Measurements from ENCODE around the gene HYDIN. TPM values are rescaled to one million over a fixed set of nuclear protein-coding genes. Genes with fewer than 3 reads are reported as not detected.

The HYDIN gene
- total RNA-seq = not detected

- H3K27me3 Mint-ChIP-seq (ENCODE audit: low read depth) = peaks cover 34% of the 10 kb centered on the region
- peak within 1 kb of the TSS; percentile 25 for H3K4me3 Mint-ChIP-seq
- CTCF ChIA-PET = no interaction called here
Measured at GRCh38 chr16:71230122-71230845, at the start of gene HYDIN. TSS of gene HYDIN (minus strand) at chr16:71230722. CDS start at chr16:71186895, 43,827 bp downstream.

DNA sequence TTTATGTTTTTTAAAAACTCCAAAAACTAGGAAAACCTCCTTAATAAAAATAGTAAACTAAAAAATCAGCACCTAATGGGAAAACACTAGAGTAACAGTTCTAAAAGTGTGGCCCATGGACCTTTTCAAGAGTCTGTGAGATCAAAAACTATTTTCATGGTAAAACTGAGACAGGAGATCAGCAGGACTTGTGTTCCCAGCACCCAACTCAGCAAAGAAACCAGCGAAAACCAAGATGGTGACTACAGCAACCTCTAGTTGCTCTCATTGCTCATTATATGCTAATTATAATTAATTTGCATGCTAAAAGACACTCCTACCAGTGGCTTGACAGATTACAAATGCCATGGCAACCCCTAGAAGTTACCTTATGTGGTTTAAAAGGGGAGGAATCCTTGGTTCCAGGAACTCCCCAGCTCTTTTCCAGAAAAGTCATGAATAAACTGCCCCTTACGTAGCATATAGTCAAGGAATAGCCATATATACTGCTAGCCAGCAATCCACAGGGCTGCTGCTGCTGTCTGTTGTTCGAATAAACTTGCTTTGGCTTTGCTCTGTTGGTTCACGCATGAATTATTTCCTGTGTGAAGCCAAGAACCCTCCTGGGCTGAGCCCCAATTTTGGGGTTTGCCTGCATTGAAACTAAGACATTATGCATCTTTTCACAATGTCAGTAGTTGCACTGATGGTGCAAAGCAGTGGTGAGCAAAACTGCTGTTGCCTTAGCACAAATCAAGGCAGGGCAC, 46.2 kb upstream of the HYDIN start:
- Mint-ChIP-seq H3K27me3 (ENCODE audit: low read depth) (no peaks in the 10 kb centered on the region), H3K36me3 (ENCODE audit: low read depth) (peaks cover 4% of the 10 kb centered on the region), H3K9me3 (peaks cover 12% of the 10 kb centered on the region), H3K4me1 (ENCODE audit: low read depth) (no peaks in the 10 kb centered on the region), H3K27ac (no peak overlapping the region), H3K4me3 (no peak overlapping the region)
- intact Hi-C loops (cut with micrococcal nuclease) = no loop called here
- CTCF ChIA-PET = interaction anchor here (0.7 kb wide), 1 partner anchor 179 kb away, joined by 3 read pairs; no protein-coding TSS in a partner anchor
- DNase-seq = no peak

More at GRCh38 chr16:71230122-71230845, at the start of gene HYDIN:
- DNase-seq = peak; percentile 35
- Mint-ChIP-seq H3K9me3 (peaks cover 28% of the 10 kb centered on the region), H3K27ac (no peak within 1 kb of the TSS), H3K36me3 (ENCODE audit: low read depth) (peaks cover 3% of the 10 kb centered on the region), H3K4me1 (ENCODE audit: low read depth) (no peaks in the 10 kb centered on the region)
- intact Hi-C loops (cut with micrococcal nuclease) = no loop called here

GRCh38 chr16:71273384-71273783, 42.9 kb upstream of the HYDIN start:
- Mint-ChIP-seq H3K27me3 (ENCODE audit: low read depth) (no peaks in the 10 kb centered on the region), H3K9me3 (peaks cover 12% of the 10 kb centered on the region), H3K4me3 (no peak overlapping the region), H3K27ac (no peak overlapping the region), H3K36me3 (ENCODE audit: low read depth) (peaks cover 1% of the 10 kb centered on the region), H3K4me1 (ENCODE audit: low read depth) (no peaks in the 10 kb centered on the region)
- no peak for DNase-seq
- CTCF ChIA-PET = no interaction called here
- intact Hi-C loops (cut with micrococcal nuclease) = no loop called here

- no peaks in the 10 kb centered on the region for H3K9me3 Mint-ChIP-seq
- no peak for DNase-seq
- no peak overlapping the region for H3K27ac Mint-ChIP-seq
- peaks cover 7% of the 10 kb centered on the region for H3K27me3 Mint-ChIP-seq (ENCODE audit: low read depth)
- no peaks in the 10 kb centered on the region for H3K36me3 Mint-ChIP-seq (ENCODE audit: low read depth)
- CTCF ChIA-PET = no interaction called here
- intact Hi-C loops (cut with micrococcal nuclease) = no loop called here
- H3K4me1 Mint-ChIP-seq (ENCODE audit: low read depth) = no peaks in the 10 kb centered on the region
- no peak overlapping the region for H3K4me3 Mint-ChIP-seq
Measured at GRCh38 chr16:71264299-71264698, 33.8 kb upstream of the HYDIN start.

GRCh38 chr16:71263582-71263981, 33.1 kb upstream of the HYDIN start:
- Mint-ChIP-seq H3K9me3 (no peaks in the 10 kb centered on the region), H3K4me1 (ENCODE audit: low read depth) (no peaks in the 10 kb centered on the region), H3K27ac (no peak overlapping the region), H3K27me3 (ENCODE audit: low read depth) (peaks cover 9% of the 10 kb centered on the region), H3K36me3 (ENCODE audit: low read depth) (no peaks in the 10 kb centered on the region), H3K4me3 (no peak overlapping the region)
- CTCF ChIA-PET = no interaction called here
- intact Hi-C loops (cut with micrococcal nuclease) = no loop called here
- DNase-seq = no peak

- intact Hi-C loops (cut with micrococcal nuclease) = no loop called here
- Mint-ChIP-seq H3K27ac (no peak overlapping the region), H3K9me3 (no peaks in the 10 kb centered on the region), H3K36me3 (ENCODE audit: low read depth) (no peaks in the 10 kb centered on the region), H3K4me1 (ENCODE audit: low read depth) (no peaks in the 10 kb centered on the region), H3K27me3 (ENCODE audit: low read depth) (peaks cover 10% of the 10 kb centered on the region), H3K4me3 (no peak overlapping the region)
- CTCF ChIA-PET = no interaction called here
- DNase-seq = no peak
Measured at GRCh38 chr16:71262391-71262790, 31.9 kb upstream of the HYDIN start.

DNA sequence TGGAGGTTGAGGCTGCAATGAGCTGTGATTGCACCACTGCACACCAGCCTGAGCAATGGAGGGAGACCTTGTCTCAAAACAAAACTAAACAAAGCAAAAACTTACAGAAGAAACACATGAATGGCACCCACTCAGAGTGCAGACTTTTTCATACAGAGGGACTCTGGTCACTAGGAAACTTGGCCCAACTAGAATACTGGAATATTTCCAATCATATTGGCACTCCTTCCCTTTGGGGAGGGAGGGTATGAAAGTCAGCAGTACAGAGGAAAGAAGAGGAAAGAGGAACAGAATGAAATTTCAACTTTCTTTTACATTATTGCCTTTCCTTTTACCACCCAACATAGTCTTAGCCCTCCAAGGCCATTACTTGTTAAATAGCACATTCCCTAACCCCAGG, 30.5 kb upstream of the HYDIN start:
- CTCF ChIA-PET = no interaction called here
- H3K27me3 Mint-ChIP-seq (ENCODE audit: low read depth) = peaks cover 13% of the 10 kb centered on the region

DNA sequence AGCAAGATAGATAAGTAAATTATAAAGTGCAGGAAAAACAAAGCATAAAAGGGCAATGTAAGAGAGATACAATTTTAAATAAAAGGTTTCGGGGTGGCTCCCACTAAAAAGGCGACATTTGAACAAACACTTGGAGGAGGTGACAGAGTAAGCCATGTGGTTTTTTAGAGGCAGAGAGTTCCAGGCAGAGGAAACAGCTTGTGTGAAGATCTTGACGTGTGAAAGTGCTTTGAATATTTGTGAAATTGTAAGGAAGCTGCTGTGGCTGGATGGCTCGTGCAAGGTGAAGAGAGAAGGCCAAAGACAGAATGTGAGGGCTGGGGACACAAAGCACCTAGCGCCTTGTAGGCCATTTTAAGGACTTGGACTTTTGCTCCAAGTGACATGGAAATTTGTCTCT, 28.6 kb upstream of the HYDIN start:
- Mint-ChIP-seq H3K4me3 (no peak overlapping the region), H3K9me3 (no peaks in the 10 kb centered on the region), H3K4me1 (ENCODE audit: low read depth) (no peaks in the 10 kb centered on the region), H3K27ac (no peak overlapping the region), H3K36me3 (ENCODE audit: low read depth) (no peaks in the 10 kb centered on the region), H3K27me3 (ENCODE audit: low read depth) (peaks cover 13% of the 10 kb centered on the region)
- DNase-seq = no peak
- CTCF ChIA-PET = no interaction called here
- intact Hi-C loops (cut with micrococcal nuclease) = no loop called here

More for the DNA sequence above, 30.5 kb upstream of the HYDIN start:
- no peak for DNase-seq
- no peaks in the 10 kb centered on the region for H3K4me1 Mint-ChIP-seq (ENCODE audit: low read depth)
- H3K36me3 Mint-ChIP-seq (ENCODE audit: low read depth) = no peaks in the 10 kb centered on the region
- H3K4me3 Mint-ChIP-seq = no peak overlapping the region
- H3K9me3 Mint-ChIP-seq = no peaks in the 10 kb centered on the region
- intact Hi-C loops (cut with micrococcal nuclease) = no loop called here
- no peak overlapping the region for H3K27ac Mint-ChIP-seq

- no peak for DNase-seq
- CTCF ChIA-PET = no interaction called here
Measured at GRCh38 chr16:71258372-71258771, 27.9 kb upstream of the HYDIN start.

DNA sequence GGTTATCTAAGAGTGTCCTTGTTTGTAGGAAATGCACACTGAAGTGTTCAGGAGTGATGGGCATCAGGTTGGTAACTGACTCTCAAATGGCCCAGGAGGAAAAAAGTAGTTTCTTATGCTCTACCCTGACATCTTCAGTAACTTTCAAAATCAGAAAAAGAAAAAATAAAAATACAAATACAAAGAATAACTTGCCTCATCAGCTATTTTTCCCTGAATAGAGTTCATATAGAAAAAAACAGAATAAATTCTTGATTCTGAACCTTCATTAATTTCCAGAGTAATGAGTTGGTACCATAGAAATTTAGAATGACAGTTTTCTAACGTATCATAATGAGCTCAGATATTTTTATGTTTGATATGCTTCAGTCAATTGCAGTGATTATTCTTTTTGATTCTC, 27.2 kb upstream of the HYDIN start:
- intact Hi-C loops (cut with micrococcal nuclease) = no loop called here
- CTCF ChIA-PET = no interaction called here
- peaks cover 13% of the 10 kb centered on the region for H3K27me3 Mint-ChIP-seq (ENCODE audit: low read depth)
- no peaks in the 10 kb centered on the region for H3K4me1 Mint-ChIP-seq (ENCODE audit: low read depth)
- DNase-seq = no peak
- no peak overlapping the region for H3K27ac Mint-ChIP-seq
- H3K36me3 Mint-ChIP-seq (ENCODE audit: low read depth) = no peaks in the 10 kb centered on the region
- no peaks in the 10 kb centered on the region for H3K9me3 Mint-ChIP-seq
- H3K4me3 Mint-ChIP-seq = no peak overlapping the region

More at GRCh38 chr16:71258372-71258771, 27.9 kb upstream of the HYDIN start:
- H3K36me3 Mint-ChIP-seq (ENCODE audit: low read depth) = no peaks in the 10 kb centered on the region
- H3K4me1 Mint-ChIP-seq (ENCODE audit: low read depth) = no peaks in the 10 kb centered on the region
- H3K27me3 Mint-ChIP-seq (ENCODE audit: low read depth) = peaks cover 13% of the 10 kb centered on the region
- H3K4me3 Mint-ChIP-seq = no peak overlapping the region
- no peaks in the 10 kb centered on the region for H3K9me3 Mint-ChIP-seq
- no peak overlapping the region for H3K27ac Mint-ChIP-seq
- intact Hi-C loops (cut with micrococcal nuclease) = no loop called here

GRCh38 chr16:71255721-71256120, 25.2 kb upstream of the HYDIN start:
- CTCF ChIA-PET = no interaction called here
- H3K27me3 Mint-ChIP-seq (ENCODE audit: low read depth) = peaks cover 13% of the 10 kb centered on the region
- H3K4me1 Mint-ChIP-seq (ENCODE audit: low read depth) = no peaks in the 10 kb centered on the region
- H3K4me3 Mint-ChIP-seq = no peak overlapping the region
- no peaks in the 10 kb centered on the region for H3K36me3 Mint-ChIP-seq (ENCODE audit: low read depth)
- intact Hi-C loops (cut with micrococcal nuclease) = no loop called here
- H3K9me3 Mint-ChIP-seq = no peaks in the 10 kb centered on the region
- no peak for DNase-seq
- no peak overlapping the region for H3K27ac Mint-ChIP-seq

DNA sequence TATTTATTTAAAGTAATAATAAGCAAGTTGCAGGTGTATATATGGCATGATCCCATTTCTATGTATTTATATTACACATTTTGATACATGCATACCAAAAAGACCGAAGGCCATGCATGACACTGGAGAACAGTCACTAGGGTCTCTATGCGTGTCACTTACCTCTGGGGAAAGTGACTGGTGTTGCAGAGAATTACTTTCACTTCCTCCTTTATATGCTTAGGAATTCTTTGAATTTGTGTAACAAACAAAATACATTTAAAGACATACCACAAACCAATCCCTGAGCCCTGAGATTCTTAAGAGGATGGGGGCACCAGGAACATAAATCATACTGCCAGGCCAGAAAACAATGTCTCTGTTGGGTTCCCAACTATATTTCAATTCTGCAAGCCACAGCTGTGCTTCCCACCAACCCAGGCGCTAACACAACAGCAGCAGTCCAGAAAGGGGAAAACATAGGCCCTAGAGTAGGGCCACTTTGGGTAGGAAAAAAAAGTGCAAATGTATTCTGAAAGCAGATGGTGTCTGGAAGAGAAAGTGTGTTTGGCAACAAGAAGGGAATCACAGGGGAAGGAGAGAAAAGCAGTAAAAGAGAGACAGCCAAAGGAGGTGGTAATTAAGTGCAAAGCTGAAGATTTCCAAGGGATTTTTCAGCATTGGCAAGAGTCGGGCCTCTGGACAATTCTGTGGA, 24.5 kb upstream of the HYDIN start:
- no peak for DNase-seq
- no peaks in the 10 kb centered on the region for H3K9me3 Mint-ChIP-seq
- no peak overlapping the region for H3K4me3 Mint-ChIP-seq
- no peaks in the 10 kb centered on the region for H3K36me3 Mint-ChIP-seq (ENCODE audit: low read depth)
- CTCF ChIA-PET = no interaction called here
- no peak overlapping the region for H3K27ac Mint-ChIP-seq
- intact Hi-C loops (cut with micrococcal nuclease) = no loop called here
- peaks cover 13% of the 10 kb centered on the region for H3K27me3 Mint-ChIP-seq (ENCODE audit: low read depth)
- H3K4me1 Mint-ChIP-seq (ENCODE audit: low read depth) = no peaks in the 10 kb centered on the region

Measured in activated naive CD4-positive, alpha-beta T cell treated with anti-CD3 and anti-CD28 coated beads for 36 hours (primary cell).